ENCODE results near the gene EPAS1. TPM values are rescaled to one million over a fixed set of nuclear protein-coding genes. Genes with fewer than 3 reads are reported as not detected.

EPAS1 gene
- total RNA-seq, 4 donors from 2014 or later: 102 to 260 (median 167) TPM

DNA sequence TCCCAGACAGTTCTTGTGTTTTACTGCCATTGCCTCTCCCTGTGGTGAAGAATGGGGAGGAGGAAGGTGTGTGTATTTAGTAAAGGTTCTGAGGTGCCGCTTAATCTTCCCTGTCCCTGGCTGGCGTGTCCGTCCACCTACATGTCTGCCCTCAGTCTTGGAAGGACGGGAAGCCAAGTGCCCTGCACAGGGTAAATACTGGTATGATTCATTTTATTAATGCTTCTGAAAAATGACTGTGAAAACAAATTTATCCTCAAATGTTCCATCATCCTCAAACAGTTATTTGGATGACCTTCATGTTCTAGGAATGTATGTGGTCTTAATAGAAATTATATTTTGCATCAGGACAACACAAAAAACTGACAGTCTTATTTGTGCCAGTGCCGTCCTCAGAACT, 6.6 kb downstream of the EPAS1 start:
- intact Hi-C loops (cut with DNase I; ENCODE audit: low total_unique reads): loop anchor here (10.0 kb wide), 1 partner anchor 51 kb away; no protein-coding TSS in a partner anchor
- no peak for TF ChIP-seq CTCF (IDR thresholded peaks at IDR 0.05)
- no peak for TF ChIP-seq POLR2AphosphoS5 (IDR thresholded peaks at IDR 0.05)
- no peak for TF ChIP-seq POLR2A (IDR thresholded peaks at IDR 0.05)
- no peak for TF ChIP-seq EP300 (IDR thresholded peaks at IDR 0.05; ENCODE audit: low read depth)
- Histone ChIP-seq H3K4me1 (peaks cover 19 to 87% (median 56%) of the 10 kb centered on the region in 4 donors), H3K27ac (peak overlapping the region in 2 of 4 donors; percentile 0 to 10), H3K4me3 (no peak overlapping the region), H3K27me3 (no peaks in the 10 kb centered on the region), H3K36me3 (no peaks in the 10 kb centered on the region), H3K9me3 (no peaks in the 10 kb centered on the region)
- no peak for DNase-seq
- in situ Hi-C loops (cut with MboI; ENCODE audit: low pct_ligation_motif_present in 1 of 4, low pct_unique_long_range_greater_than_20kb in 1 of 4, low sequenced_read_pairs in 3 of 4): no loop called here
- 73 to 74% methylated on average over 4 to 5 of the region's 5 CpGs for WGBS, 2 donors (ENCODE audit: low coverage in 1 of 2)

GRCh38 chr2:46304635-46305034, 7.4 kb downstream of the EPAS1 start:
- Histone ChIP-seq H3K4me1 (peaks cover 19 to 92% (median 59%) of the 10 kb centered on the region in 4 donors), H3K9me3 (no peaks in the 10 kb centered on the region), H3K27me3 (no peaks in the 10 kb centered on the region), H3K36me3 (no peaks in the 10 kb centered on the region), H3K4me3 (no peak overlapping the region), H3K27ac (peak overlapping the region in 2 of 4 donors; percentile 2 to 8)
- intact Hi-C loops (cut with DNase I; ENCODE audit: low total_unique reads): loop anchor here (10.0 kb wide), 1 partner anchor 50 kb away; no protein-coding TSS in a partner anchor
- 76 to 80% methylated on average over 1 to 3 of the region's 3 CpGs for WGBS, 2 donors (ENCODE audit: low coverage in 1 of 2)
- TF ChIP-seq EP300 (IDR thresholded peaks at IDR 0.05; ENCODE audit: low read depth) (no peak), POLR2A (IDR thresholded peaks at IDR 0.05) (no peak), POLR2AphosphoS5 (IDR thresholded peaks at IDR 0.05) (no peak), CTCF (IDR thresholded peaks at IDR 0.05) (no peak)
- in situ Hi-C loops (cut with MboI; ENCODE audit: low pct_ligation_motif_present in 1 of 4, low pct_unique_long_range_greater_than_20kb in 1 of 4, low sequenced_read_pairs in 3 of 4): no loop called here
- no peak for DNase-seq

DNA sequence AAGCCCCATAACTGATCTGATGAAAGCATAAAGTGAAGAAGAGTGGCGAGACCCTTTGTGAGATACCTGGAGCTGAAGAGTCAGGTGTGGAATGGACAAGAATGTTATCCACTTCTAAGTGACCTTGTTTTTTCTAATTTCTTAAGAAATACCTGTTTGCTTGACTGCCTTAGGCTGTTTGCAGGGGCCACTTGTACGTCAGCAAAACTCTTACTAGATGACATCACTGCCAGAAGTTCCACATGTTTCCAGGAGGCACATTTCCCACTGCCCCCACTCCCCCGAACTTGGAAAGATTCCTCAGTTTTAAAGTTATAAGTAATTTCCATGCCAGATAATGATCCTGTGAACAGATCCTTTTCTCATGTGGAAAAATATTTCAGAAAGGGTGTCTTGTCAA, 8.0 kb downstream of the EPAS1 start:
- in situ Hi-C loops (cut with MboI; ENCODE audit: low pct_ligation_motif_present in 1 of 4, low pct_unique_long_range_greater_than_20kb in 1 of 4, low sequenced_read_pairs in 3 of 4): no loop called here
- TF ChIP-seq POLR2AphosphoS5 (IDR thresholded peaks at IDR 0.05) (no peak), EP300 (IDR thresholded peaks at IDR 0.05; ENCODE audit: low read depth) (no peak), POLR2A (IDR thresholded peaks at IDR 0.05) (no peak), CTCF (IDR thresholded peaks at IDR 0.05) (no peak)

DNA sequence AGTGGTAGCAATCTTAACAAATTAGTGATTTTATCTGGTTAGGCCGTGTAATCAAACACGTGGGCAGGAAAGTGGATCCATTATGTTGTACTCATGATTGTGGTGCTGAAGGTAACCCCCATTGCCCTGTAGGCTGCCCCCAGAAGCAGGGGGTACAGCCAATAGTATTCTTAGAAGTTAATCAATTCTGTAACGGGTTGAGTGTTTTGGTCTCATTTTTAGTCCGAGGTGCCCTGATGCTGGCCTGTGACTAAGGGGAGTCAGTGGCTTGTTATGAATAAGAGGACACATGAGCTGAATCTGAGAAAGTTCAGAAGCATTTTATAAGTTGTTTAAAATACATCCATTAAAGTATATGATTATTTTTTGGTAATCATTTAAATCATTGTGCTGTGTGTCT, 8.6 kb downstream of the EPAS1 start:
- Histone ChIP-seq H3K4me1 (peaks cover 24 to 90% (median 52%) of the 10 kb centered on the region in 4 donors), H3K9me3 (no peaks in the 10 kb centered on the region), H3K36me3 (no peaks in the 10 kb centered on the region), H3K27me3 (no peaks in the 10 kb centered on the region), H3K4me3 (no peak overlapping the region), H3K27ac (peak overlapping the region; percentile 73 to 82 (median 78))
- no peak for TF ChIP-seq POLR2AphosphoS5 (IDR thresholded peaks at IDR 0.05)
- TF ChIP-seq EP300 (IDR thresholded peaks at IDR 0.05; ENCODE audit: low read depth): no peak
- TF ChIP-seq POLR2A (IDR thresholded peaks at IDR 0.05): no peak
- no peak for TF ChIP-seq CTCF (IDR thresholded peaks at IDR 0.05)
- in situ Hi-C loops (cut with MboI; ENCODE audit: low pct_ligation_motif_present in 1 of 4, low pct_unique_long_range_greater_than_20kb in 1 of 4, low sequenced_read_pairs in 3 of 4) (no loop called here), intact Hi-C loops (cut with DNase I; ENCODE audit: low total_unique reads) (loop anchor here (10.0 kb wide), 1 partner anchor 49 kb away; no protein-coding TSS in a partner anchor)
- WGBS, 2 donors (ENCODE audit: low coverage in 1 of 2): 45 to 71% methylated on average over 2 to 4 of the region's 4 CpGs
- DNase-seq: no peak

More for the DNA sequence above, 8.0 kb downstream of the EPAS1 start:
- no peaks in the 10 kb centered on the region for H3K36me3 ChIP-seq
- H3K27me3 ChIP-seq: no peaks in the 10 kb centered on the region
- DNase-seq: no peak
- peak overlapping the region in 1 of 4 donors; percentile 82 for H3K27ac ChIP-seq
- intact Hi-C loops (cut with DNase I; ENCODE audit: low total_unique reads): loop anchor here (10.0 kb wide), 1 partner anchor 50 kb away; no protein-coding TSS in a partner anchor
- H3K4me1 ChIP-seq: peaks cover 24 to 92% (median 56%) of the 10 kb centered on the region in 4 donors
- H3K9me3 ChIP-seq: no peaks in the 10 kb centered on the region
- 88 to 89% methylated on average over 3 of the region's 3 CpGs for WGBS, 2 donors (ENCODE audit: low coverage in 1 of 2)
- H3K4me3 ChIP-seq: no peak overlapping the region

Data from transverse colon (tissue), 4 donors.